Common myeloid progenitor, CD34-positive (primary cell): ENCODE data around the gene ACTL10.

Experiments
- CTCF ChIA-PET: fragments of 350-600 bp; sonication (Branson Sonifier 250); formaldehyde crosslinking; loops from one replicate; lab custom pipeline; 2021; ENCODE audit warnings: antibody characterized with exemption; lab: Charles Lee
- POLR2A ChIA-PET: fragments of 350-600 bp; sonication (Branson Sonifier 250); formaldehyde crosslinking; loops from one replicate; lab custom pipeline; 2021; ENCODE audit warnings: antibody characterized with exemption; lab: Charles Lee
- DNase-seq, 3 donors: peaks; one replicate each; pipeline versions ENCODE4 v3.0.0 to v3.0.0-alpha.2; 2013
- H3K27ac ChIP-seq, 2 experiments: 1 replicate in 1 of 2; 2 replicates in 1 of 2; pipeline ENCODE4 v1.7.0; 2013; ENCODE audit warnings: inconsistent platforms in 2 of 2, low read length in 2 of 2, mild to moderate bottlenecking in 2 of 2, low read depth in 1 of 2, moderate library complexity in 1 of 2; ENCODE audit not compliant: severe bottlenecking in 2 of 2, insufficient read depth in 1 of 2, poor library complexity in 1 of 2
- H3K27me3 ChIP-seq, 5 experiments: replicated peaks in 2 of 5; 1 replicate in 3 of 5; 2 replicates in 2 of 5; pipeline versions ENCODE4 v1.6.1 to v1.7.0; 2013; ENCODE audit warnings: low read length in 4 of 5, mild to moderate bottlenecking in 2 of 5, moderate library complexity in 2 of 5, inconsistent platforms in 1 of 5; ENCODE audit not compliant: insufficient read depth in 5 of 5, control insufficient read depth in 4 of 5
- H3K36me3 ChIP-seq, 4 experiments: 1 replicate in 2 of 4; 2 replicates in 2 of 4; pipeline versions ENCODE4 v1.6.1 to v1.7.0; 2013; ENCODE audit warnings: low read length in 3 of 4, control low read depth in 1 of 4, mild to moderate bottlenecking in 1 of 4; ENCODE audit not compliant: control insufficient read depth in 4 of 4, insufficient read depth in 4 of 4
- H3K4me1 ChIP-seq, 4 experiments: 1 replicate in 3 of 4; 2 replicates in 1 of 4; pipeline versions ENCODE4 v1.6.1 to v1.7.1; 2013; ENCODE audit warnings: low read length in 3 of 4, mild to moderate bottlenecking in 3 of 4, control low read depth in 1 of 4, inconsistent platforms in 1 of 4, moderate library complexity in 1 of 4; ENCODE audit not compliant: control insufficient read depth in 4 of 4, insufficient read depth in 4 of 4; ENCODE audit errors: control extremely low read depth in 1 of 4
- H3K4me3 ChIP-seq, 7 experiments: 1 replicate in 4 of 7; 2 replicates in 3 of 7; pipeline versions ENCODE4 v1.5.1 to v1.7.0; 2013; ENCODE audit warnings: mild to moderate bottlenecking in 7 of 7, low read length in 6 of 7, moderate library complexity in 6 of 7, inconsistent platforms in 2 of 7, low read depth in 2 of 7, control low read depth in 1 of 7; ENCODE audit not compliant: insufficient read depth in 4 of 7, control insufficient read depth in 1 of 7; ENCODE audit errors: extremely low read depth in 1 of 7
- H3K9me3 ChIP-seq, 5 experiments: 1 replicate in 4 of 5; 2 replicates in 1 of 5; pipeline versions ENCODE4 v1.6.1 to v1.7.1; 2013; ENCODE audit warnings: low read length in 4 of 5, mild to moderate bottlenecking in 2 of 5, inconsistent platforms in 1 of 5, low read depth in 1 of 5, moderate library complexity in 1 of 5; ENCODE audit not compliant: control insufficient read depth in 4 of 5, insufficient read depth in 2 of 5; ENCODE audit errors: control extremely low read depth in 1 of 5
- WGBS: methylation state at CpG from one replicate; pipeline ENCODE4 v1.1.5; 2013; ENCODE audit not compliant: insufficient coverage; 5-methylcytosine and 5-hydroxymethylcytosine counted together

The ACTL10 gene

GRCh38 chr20:33703498-33704137 is 36.9 kb downstream of the ACTL10 start:
- H3K4me3 ChIP-seq = no peak overlapping the region
- no peaks in the 10 kb centered on the region for H3K27me3 ChIP-seq
- CTCF ChIA-PET = no interaction called here
- 96% methylated on average over 3 of the region's 8 CpGs for WGBS
- peaks cover 0 to 13% (median 8%) of the 10 kb centered on the region in 4 experiments for H3K36me3 ChIP-seq
- no peak for DNase-seq
- H3K27ac ChIP-seq = no peak overlapping the region
- no peaks in the 10 kb centered on the region for H3K4me1 ChIP-seq
- POLR2A ChIA-PET = no interaction called here
- H3K9me3 ChIP-seq = no peaks in the 10 kb centered on the region

GRCh38 chr20:33704197-33704924 is 37.6 kb downstream of the ACTL10 start:
- Histone ChIP-seq H3K27me3 (no peaks in the 10 kb centered on the region), H3K4me3 (no peak overlapping the region), H3K4me1 (no peaks in the 10 kb centered on the region), H3K36me3 (peaks cover 0 to 13% (median 8%) of the 10 kb centered on the region in 4 experiments), H3K27ac (no peak overlapping the region), H3K9me3 (no peaks in the 10 kb centered on the region)
- CTCF ChIA-PET = interaction anchor here (1.0 kb wide), 1 partner anchor 29 kb away, joined by 3 read pairs; no protein-coding TSS in a partner anchor
- 95% methylated on average over 4 of the region's 11 CpGs for WGBS
- POLR2A ChIA-PET = no interaction called here
- DNase-seq = no peak

GRCh38 chr20:33707668-33708067 is 40.9 kb downstream of the ACTL10 start:
- Histone ChIP-seq H3K27ac (no peak overlapping the region), H3K4me3 (no peak overlapping the region), H3K4me1 (no peaks in the 10 kb centered on the region), H3K27me3 (no peaks in the 10 kb centered on the region), H3K9me3 (no peaks in the 10 kb centered on the region), H3K36me3 (peaks cover 5 to 31% (median 22%) of the 10 kb centered on the region in 4 experiments)
- ChIA-PET POLR2A (no interaction called here), CTCF (no interaction called here)
- DNase-seq = no peak
- 100% methylated on average over 5 of the region's 11 CpGs for WGBS

DNA sequence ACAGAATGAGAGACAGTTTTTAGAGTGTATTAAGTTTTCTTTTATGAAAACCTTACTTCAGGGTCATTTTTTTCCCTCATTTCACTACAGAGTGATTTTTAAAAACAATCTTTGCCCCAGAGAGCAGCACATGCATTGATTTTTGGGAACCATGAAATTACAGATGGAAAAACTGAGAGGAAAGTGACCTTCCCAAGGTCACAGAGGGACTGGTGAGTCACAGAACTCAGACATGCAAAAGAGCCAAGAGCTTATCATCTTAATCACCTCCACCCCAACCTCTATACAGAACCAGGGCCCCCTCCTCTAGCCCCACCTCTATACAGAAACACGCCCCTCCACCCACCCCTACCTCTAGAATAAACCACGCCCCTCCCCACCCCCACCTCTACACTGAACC is 42.7 kb downstream of the ACTL10 start:
- CTCF ChIA-PET = interaction anchor here (0.6 kb wide), 1 partner anchor 654 kb away, joined by 3 read pairs; the partner anchor contains the start of gene ITCH

GRCh38 chr20:33709905-33710541 is 43.3 kb downstream of the ACTL10 start:
- DNase-seq = no peak
- WGBS = over 99% methylated on average over 10 of the region's 16 CpGs
- Histone ChIP-seq H3K27ac (no peak overlapping the region), H3K9me3 (no peaks in the 10 kb centered on the region), H3K4me1 (no peaks in the 10 kb centered on the region), H3K36me3 (peaks cover 12 to 45% (median 31%) of the 10 kb centered on the region in 4 experiments), H3K4me3 (no peak overlapping the region), H3K27me3 (no peaks in the 10 kb centered on the region)
- POLR2A ChIA-PET = no interaction called here
- CTCF ChIA-PET = no interaction called here

More for the DNA sequence above, 42.7 kb downstream of the ACTL10 start:
- Histone ChIP-seq H3K27me3 (no peaks in the 10 kb centered on the region), H3K4me3 (no peak overlapping the region), H3K36me3 (peaks cover 12 to 41% (median 28%) of the 10 kb centered on the region in 4 experiments), H3K9me3 (no peaks in the 10 kb centered on the region), H3K4me1 (no peaks in the 10 kb centered on the region), H3K27ac (no peak overlapping the region)
- WGBS = 80% methylated on average over 1 of the region's 2 CpGs
- POLR2A ChIA-PET = no interaction called here
- DNase-seq = no peak

DNA sequence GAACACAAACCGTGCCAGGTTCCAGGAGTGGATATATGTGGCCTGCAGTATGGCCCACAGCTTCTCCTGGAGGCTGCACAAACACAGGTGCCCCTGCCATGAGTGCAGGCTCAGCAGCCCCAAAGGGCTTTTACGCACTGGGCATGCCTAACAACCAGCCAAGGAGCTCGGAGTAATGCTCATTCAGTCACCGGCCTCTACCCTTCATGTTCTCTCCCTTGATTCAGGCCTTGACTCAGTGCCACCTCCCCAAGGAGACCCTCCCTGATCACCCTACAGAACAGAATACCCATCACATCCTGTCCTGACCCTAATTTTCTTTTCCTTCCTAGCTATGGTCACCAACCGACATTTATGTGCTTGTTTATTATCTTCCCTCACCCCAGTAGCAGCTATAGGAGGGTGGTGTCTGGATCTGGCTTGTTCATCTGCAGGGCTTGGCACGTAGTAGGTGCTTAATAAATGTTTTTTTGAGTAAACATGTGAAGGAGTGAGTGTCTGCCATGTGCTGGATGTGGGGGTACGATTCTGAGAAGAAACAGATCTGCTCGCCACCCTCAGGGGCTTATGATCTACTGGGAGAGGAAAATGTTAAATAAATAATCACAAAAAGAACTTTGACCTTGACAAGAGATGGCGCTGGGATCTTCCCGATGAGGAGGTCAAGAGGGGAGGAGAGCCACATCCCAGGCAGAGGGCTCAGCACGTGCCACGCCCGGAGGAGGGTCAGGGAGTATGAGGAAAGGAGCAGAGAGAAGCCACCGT is 44.1 kb downstream of the ACTL10 start:
- no peak for DNase-seq
- Histone ChIP-seq H3K9me3 (no peaks in the 10 kb centered on the region), H3K36me3 (peaks cover 12 to 45% (median 30%) of the 10 kb centered on the region in 4 experiments), H3K4me3 (no peak overlapping the region), H3K27me3 (no peaks in the 10 kb centered on the region), H3K27ac (no peak overlapping the region), H3K4me1 (no peaks in the 10 kb centered on the region)
- WGBS = 97% methylated on average over 12 of the region's 14 CpGs
- POLR2A ChIA-PET = no interaction called here
- CTCF ChIA-PET = no interaction called here
